ENCODE results near the gene NUP188.

DNA sequence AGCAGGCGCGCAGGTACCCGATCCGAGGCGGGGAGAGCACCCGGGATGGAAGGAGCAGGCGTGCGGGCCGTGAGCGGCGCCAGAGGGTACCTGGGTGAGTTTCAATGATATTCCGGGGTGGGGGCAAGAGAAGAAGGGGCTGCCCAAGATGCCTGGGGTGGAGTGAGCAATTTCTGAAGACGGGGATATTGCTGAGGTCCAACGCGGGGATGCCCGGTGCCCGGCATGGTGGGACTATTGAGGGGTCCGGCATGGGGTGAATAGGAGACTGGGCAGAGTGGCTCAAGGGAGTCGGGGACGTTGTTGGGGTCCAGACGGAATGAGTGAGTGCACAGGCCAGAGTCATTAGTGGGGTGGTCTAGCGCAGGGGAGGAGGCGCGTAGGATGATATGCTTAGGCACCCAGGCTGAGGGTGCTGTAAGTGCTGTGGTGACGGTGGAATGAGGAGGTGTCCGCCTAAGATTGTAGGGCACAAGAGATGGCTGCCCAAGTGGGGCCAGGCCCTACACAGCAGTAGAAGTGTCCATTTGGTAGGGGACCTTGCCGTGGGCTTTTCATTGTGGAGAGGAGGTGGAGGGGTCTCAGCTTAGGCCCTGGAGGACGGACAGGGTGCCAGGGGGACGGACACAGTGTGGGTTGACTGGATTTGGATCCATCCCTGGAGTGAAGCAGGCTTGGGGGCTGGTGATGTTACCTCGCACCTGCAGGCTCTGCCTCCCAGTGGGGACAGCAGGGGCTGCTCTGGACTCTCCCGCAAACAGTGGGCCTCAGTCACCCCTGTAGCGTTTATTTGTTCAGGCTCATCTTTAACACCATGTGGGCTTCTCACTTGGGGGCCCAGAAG is 89.6 kb downstream of the NUP188 start:
- TF ChIP-seq POLR2A (IDR thresholded peaks at IDR 0.05; ENCODE audit: low read depth, low read length), result no peak
- no peak for TF ChIP-seq RFX5 (IDR thresholded peaks at IDR 0.05; ENCODE audit: low read depth, low read length)
- no peak for TF ChIP-seq SMC3 (IDR thresholded peaks at IDR 0.05; ENCODE audit: low read depth, low read length)
- TF ChIP-seq RCOR1 (IDR thresholded peaks at IDR 0.05; ENCODE audit: insufficient replicate concordance, low read length), result no peak
- TF ChIP-seq, protein P1, sequence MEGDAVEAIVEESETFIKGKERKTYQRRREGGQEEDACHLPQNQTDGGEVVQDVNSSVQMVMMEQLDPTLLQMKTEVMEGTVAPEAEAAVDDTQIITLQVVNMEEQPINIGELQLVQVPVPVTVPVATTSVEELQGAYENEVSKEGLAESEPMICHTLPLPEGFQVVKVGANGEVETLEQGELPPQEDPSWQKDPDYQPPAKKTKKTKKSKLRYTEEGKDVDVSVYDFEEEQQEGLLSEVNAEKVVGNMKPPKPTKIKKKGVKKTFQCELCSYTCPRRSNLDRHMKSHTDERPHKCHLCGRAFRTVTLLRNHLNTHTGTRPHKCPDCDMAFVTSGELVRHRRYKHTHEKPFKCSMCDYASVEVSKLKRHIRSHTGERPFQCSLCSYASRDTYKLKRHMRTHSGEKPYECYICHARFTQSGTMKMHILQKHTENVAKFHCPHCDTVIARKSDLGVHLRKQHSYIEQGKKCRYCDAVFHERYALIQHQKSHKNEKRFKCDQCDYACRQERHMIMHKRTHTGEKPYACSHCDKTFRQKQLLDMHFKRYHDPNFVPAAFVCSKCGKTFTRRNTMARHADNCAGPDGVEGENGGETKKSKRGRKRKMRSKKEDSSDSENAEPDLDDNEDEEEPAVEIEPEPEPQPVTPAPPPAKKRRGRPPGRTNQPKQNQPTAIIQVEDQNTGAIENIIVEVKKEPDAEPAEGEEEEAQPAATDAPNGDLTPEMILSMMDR (conservative IDR thresholded peaks at IDR 0.05; ENCODE audit: low read depth, low read length), result no peak
- TF ChIP-seq RAD21 (IDR thresholded peaks at IDR 0.05; ENCODE audit: low read length), result no peak
- no peak for TF ChIP-seq MAFK (IDR thresholded peaks at IDR 0.05; ENCODE audit: low read depth, low read length)
